ENCODE data around the gene PPFIA3. TPM values are rescaled to one million over a fixed set of nuclear protein-coding genes. Genes with fewer than 3 reads are reported as not detected.

The PPFIA3 gene
- total RNA-seq, 1 experiment from 2014 or later, result 33.6 TPM

GRCh38 chr19:49160450-49161189 lies 41.3 kb downstream of the PPFIA3 start:
- BruUV-seq (replicated peaks), result no TSS peak
- peaks cover 3% of the 10 kb centered on the region for H3K36me3 ChIP-seq (ENCODE audit: insufficient read depth, low read length, poor library complexity, severe bottlenecking)
- H3K27me3 ChIP-seq (replicated peaks; ENCODE audit: insufficient read depth, low read depth, low read length, poor library complexity), result no peaks in the 10 kb centered on the region
- intact Hi-C loops (cut with micrococcal nuclease; ENCODE audit: unreplicated experiment), result no loop called here
- no peaks in the 10 kb centered on the region for H3K9me3 ChIP-seq (ENCODE audit: low read depth, low read length, poor library complexity, severe bottlenecking)
- H3K4me3 ChIP-seq (ENCODE audit: low read depth, low read length, poor library complexity, severe bottlenecking), result no peak overlapping the region
- no peak overlapping the region for H3K27ac ChIP-seq (ENCODE audit: low read depth, low read length, poor library complexity, severe bottlenecking)
- ChIA-PET CTCF (no interaction called here), POLR2A (ENCODE audit: low non-redundant PET) (interaction anchor here (0.6 kb wide), 1 partner anchor 15 kb away, joined by 6 read pairs; no protein-coding TSS in a partner anchor)
- DNase-seq (ENCODE audit: low spot score), result no peak
- no peak for TF ChIP-seq EZH2 (IDR thresholded peaks at IDR 0.05; ENCODE audit: borderline replicate concordance, low read depth, low read length, poor library complexity, severe bottlenecking)
- no peak for TF ChIP-seq CTCF (conservative IDR thresholded peaks at IDR 0.05; ENCODE audit: low read depth, low read length)
- peaks cover 7% of the 10 kb centered on the region for H3K4me1 ChIP-seq (ENCODE audit: insufficient read depth, low read length, poor library complexity, severe bottlenecking)

GRCh38 chr19:49161987-49162386 lies 42.6 kb downstream of the PPFIA3 start:
- no TSS peak for BruUV-seq (replicated peaks)
- Histone ChIP-seq H3K36me3 (ENCODE audit: insufficient read depth, low read length, poor library complexity, severe bottlenecking) (peaks cover 3% of the 10 kb centered on the region), H3K4me3 (ENCODE audit: low read depth, low read length, poor library complexity, severe bottlenecking) (no peak overlapping the region), H3K9me3 (ENCODE audit: low read depth, low read length, poor library complexity, severe bottlenecking) (no peaks in the 10 kb centered on the region), H3K27ac (ENCODE audit: low read depth, low read length, poor library complexity, severe bottlenecking) (no peak overlapping the region), H3K27me3 (replicated peaks; ENCODE audit: insufficient read depth, low read depth, low read length, poor library complexity) (no peaks in the 10 kb centered on the region), H3K4me1 (ENCODE audit: insufficient read depth, low read length, poor library complexity, severe bottlenecking) (peaks cover 7% of the 10 kb centered on the region)
- ChIA-PET POLR2A (ENCODE audit: low non-redundant PET) (no interaction called here), CTCF (interaction anchor here (0.6 to 0.7 kb wide), 2 partner anchors 39 to 47 kb away, joined by 3 to 4 read pairs; no protein-coding TSS in a partner anchor)
- intact Hi-C loops (cut with micrococcal nuclease; ENCODE audit: unreplicated experiment), result no loop called here
- no peak for DNase-seq (ENCODE audit: low spot score)
- no peak for TF ChIP-seq CTCF (conservative IDR thresholded peaks at IDR 0.05; ENCODE audit: low read depth, low read length)
- no peak for TF ChIP-seq EZH2 (IDR thresholded peaks at IDR 0.05; ENCODE audit: borderline replicate concordance, low read depth, low read length, poor library complexity, severe bottlenecking)

DNA sequence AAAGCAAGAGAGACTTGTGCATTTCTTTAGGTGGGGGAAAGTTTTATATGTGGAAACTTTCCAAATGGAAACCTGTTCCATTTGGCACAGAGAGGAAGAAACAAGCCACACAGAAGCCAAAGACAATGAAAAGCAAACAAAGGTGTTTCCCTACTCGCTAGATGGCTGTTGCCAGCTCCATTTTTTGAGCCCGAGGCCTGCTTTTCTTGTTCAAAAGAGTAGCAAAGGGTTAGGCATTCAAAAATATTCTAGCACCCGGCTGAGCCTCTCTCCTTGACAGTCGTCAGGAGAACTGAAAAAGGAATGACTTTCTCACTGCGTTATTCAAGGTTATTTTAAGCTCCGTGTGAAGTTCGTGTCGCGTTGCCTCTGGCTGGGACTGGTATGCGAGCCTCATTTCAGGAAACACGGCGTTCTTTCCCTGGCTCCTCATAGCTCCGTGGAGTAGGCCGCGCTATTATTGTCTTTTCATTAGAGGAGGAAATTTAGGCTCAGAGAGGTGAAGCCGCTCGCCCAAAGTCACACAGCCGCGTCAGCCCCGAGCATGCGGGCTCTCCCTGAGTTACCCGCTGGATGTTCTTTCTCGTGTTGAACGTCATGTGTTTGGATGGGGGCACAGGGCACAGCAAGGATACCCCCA lies 45.9 kb downstream of the PPFIA3 start:
- intact Hi-C loops (cut with micrococcal nuclease; ENCODE audit: unreplicated experiment), result no loop called here
- no peak overlapping the region for H3K4me3 ChIP-seq (ENCODE audit: low read depth, low read length, poor library complexity, severe bottlenecking)
- H3K9me3 ChIP-seq (ENCODE audit: low read depth, low read length, poor library complexity, severe bottlenecking), result no peaks in the 10 kb centered on the region
- H3K36me3 ChIP-seq (ENCODE audit: insufficient read depth, low read length, poor library complexity, severe bottlenecking), result no peaks in the 10 kb centered on the region
- H3K4me1 ChIP-seq (ENCODE audit: insufficient read depth, low read length, poor library complexity, severe bottlenecking), result no peaks in the 10 kb centered on the region
- ChIA-PET POLR2A (ENCODE audit: low non-redundant PET) (no interaction called here), CTCF (no interaction called here)
- no peak overlapping the region for H3K27ac ChIP-seq (ENCODE audit: low read depth, low read length, poor library complexity, severe bottlenecking)
- no peak for TF ChIP-seq EZH2 (IDR thresholded peaks at IDR 0.05; ENCODE audit: borderline replicate concordance, low read depth, low read length, poor library complexity, severe bottlenecking)
- no peak for TF ChIP-seq CTCF (conservative IDR thresholded peaks at IDR 0.05; ENCODE audit: low read depth, low read length)
- BruUV-seq (replicated peaks), result no TSS peak
- H3K27me3 ChIP-seq (replicated peaks; ENCODE audit: insufficient read depth, low read depth, low read length, poor library complexity), result no peaks in the 10 kb centered on the region
- no peak for DNase-seq (ENCODE audit: low spot score)
